ENCODE data around the gene TBC1D17.

The TBC1D17 gene

DNA sequence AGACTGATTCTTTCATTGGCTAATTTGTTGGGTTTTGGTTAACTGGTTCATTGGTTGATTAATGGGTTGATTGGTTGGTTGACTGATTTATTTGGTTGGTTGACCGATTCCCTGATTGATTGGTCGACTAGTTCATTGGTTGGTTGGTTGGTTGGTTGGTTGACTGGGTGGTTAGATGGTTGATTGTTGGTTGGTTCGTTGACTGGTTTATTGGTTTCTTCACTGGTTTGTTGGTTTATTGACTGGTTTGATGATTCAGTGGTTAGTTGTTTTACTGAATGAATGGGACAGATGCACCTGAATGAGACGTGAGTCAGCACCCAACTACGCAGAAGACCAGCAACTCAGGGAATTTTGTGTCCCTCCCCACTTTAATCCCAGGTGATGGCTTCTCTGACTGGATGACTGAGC is 54.5 kb downstream of the TBC1D17 start:
- H3K4me3 ChIP-seq (ENCODE audit: low read length) = no peak overlapping the region
- peaks cover 3% of the 10 kb centered on the region for H3F3A ChIP-seq (ENCODE audit: insufficient read depth, low read length)
- TF ChIP-seq EZH2phosphoT487 (IDR thresholded peaks at IDR 0.05; ENCODE audit: low read length) (no peak), CTCF (IDR thresholded peaks at IDR 0.05; ENCODE audit: low read length) (no peak), EZH2 (optimal IDR thresholded peaks at IDR 0.05; ENCODE audit: low read depth, low read length) (no peak)
- no peaks in the 10 kb centered on the region for H3K27me3 ChIP-seq (replicated peaks; ENCODE audit: insufficient read depth, low read length)
- no peaks in the 10 kb centered on the region for H3K9me2 ChIP-seq (replicated peaks; ENCODE audit: insufficient read depth, low read length)
- no peak overlapping the region for H3K4me2 ChIP-seq (ENCODE audit: low read depth, low read length)
- peaks cover 23% of the 10 kb centered on the region for H3K79me2 ChIP-seq (ENCODE audit: low read length)
- H3K27ac ChIP-seq (ENCODE audit: low read length) = no peak overlapping the region
- no peak overlapping the region for H3K9ac ChIP-seq (ENCODE audit: low read length)
- H3K4me1 ChIP-seq (ENCODE audit: low read length) = peaks cover 16% of the 10 kb centered on the region
- no peaks in the 10 kb centered on the region for H3K9me3 ChIP-seq (replicated peaks; ENCODE audit: insufficient read depth, low read length)
- H3K36me3 ChIP-seq (replicated peaks; ENCODE audit: insufficient read depth, low read length) = peaks cover 6% of the 10 kb centered on the region; the same call in 1 of the 2 replicates
- DNase-seq = no peak
- no peak overlapping the region for H2AFZ ChIP-seq (ENCODE audit: low read length)
- H4K20me1 ChIP-seq (ENCODE audit: insufficient read depth, low read length) = no peaks in the 10 kb centered on the region

- Histone ChIP-seq H3K9me3 (replicated peaks; ENCODE audit: insufficient read depth, low read length) (no peaks in the 10 kb centered on the region), H3K27me3 (replicated peaks; ENCODE audit: insufficient read depth, low read length) (no peaks in the 10 kb centered on the region), H3K4me2 (ENCODE audit: low read depth, low read length) (no peak overlapping the region), H3K4me3 (ENCODE audit: low read length) (no peak overlapping the region), H3K27ac (ENCODE audit: low read length) (no peak overlapping the region), H4K20me1 (ENCODE audit: insufficient read depth, low read length) (no peaks in the 10 kb centered on the region), H3K9me2 (replicated peaks; ENCODE audit: insufficient read depth, low read length) (no peaks in the 10 kb centered on the region), H3K4me1 (ENCODE audit: low read length) (peaks cover 9% of the 10 kb centered on the region), H3F3A (ENCODE audit: insufficient read depth, low read length) (peaks cover 3% of the 10 kb centered on the region), H2AFZ (ENCODE audit: low read length) (no peak overlapping the region), H3K9ac (ENCODE audit: low read length) (no peak overlapping the region), H3K79me2 (ENCODE audit: low read length) (peaks cover 16% of the 10 kb centered on the region), H3K36me3 (replicated peaks; ENCODE audit: insufficient read depth, low read length) (peaks cover 2% of the 10 kb centered on the region; the same call in 1 of the 2 replicates)
- TF ChIP-seq CTCF (IDR thresholded peaks at IDR 0.05; ENCODE audit: low read length) (no peak), EZH2 (optimal IDR thresholded peaks at IDR 0.05; ENCODE audit: low read depth, low read length) (no peak), EZH2phosphoT487 (IDR thresholded peaks at IDR 0.05; ENCODE audit: low read length) (no peak)
- no peak for DNase-seq
Measured at GRCh38 chr19:49932731-49933131, 55.2 kb downstream of the TBC1D17 start.

- TF ChIP-seq EZH2 (optimal IDR thresholded peaks at IDR 0.05; ENCODE audit: low read depth, low read length) (no peak), CTCF (IDR thresholded peaks at IDR 0.05; ENCODE audit: low read length) (no peak)
- H3K4me1 ChIP-seq (ENCODE audit: low read length) = peaks cover 6% of the 10 kb centered on the region; the same call in 1 of the 2 replicates
- no peaks in the 10 kb centered on the region for H4K20me1 ChIP-seq (ENCODE audit: insufficient read depth, low read length)
- H3K4me2 ChIP-seq (ENCODE audit: low read depth, low read length) = no peak overlapping the region
- no peak for DNase-seq
- H3K9ac ChIP-seq (ENCODE audit: low read length) = no peak overlapping the region
- no peaks in the 10 kb centered on the region for H3K9me3 ChIP-seq (replicated peaks; ENCODE audit: insufficient read depth, low read length)
- no peak overlapping the region for H2AFZ ChIP-seq (ENCODE audit: low read length)
- H3K27ac ChIP-seq (ENCODE audit: low read length) = no peak overlapping the region
- peaks cover 1% of the 10 kb centered on the region for H3F3A ChIP-seq (ENCODE audit: insufficient read depth, low read length)
- no peaks in the 10 kb centered on the region for H3K36me3 ChIP-seq (replicated peaks; ENCODE audit: insufficient read depth, low read length)
- H3K9me2 ChIP-seq (replicated peaks; ENCODE audit: insufficient read depth, low read length) = no peaks in the 10 kb centered on the region
- H3K79me2 ChIP-seq (ENCODE audit: low read length) = peaks cover 7% of the 10 kb centered on the region
- H3K27me3 ChIP-seq (replicated peaks; ENCODE audit: insufficient read depth, low read length) = no peaks in the 10 kb centered on the region
- no peak overlapping the region for H3K4me3 ChIP-seq (ENCODE audit: low read length)
Measured at GRCh38 chr19:49933643-49934042, 56.1 kb downstream of the TBC1D17 start.

Measured in MM.1S (cell line).